Measurements from ENCODE around the gene MATCAP1. TPM values are rescaled to one million over a fixed set of nuclear protein-coding genes. Genes with fewer than 3 reads are reported as not detected.

Gene MATCAP1
- total RNA-seq, 3 donors from 2014 or later: 10.9 to 13.4 (median 11.6) TPM

GRCh38 chr16:67207249-67208091, 23.7 kb upstream of the MATCAP1 start:
- DNase-seq (ENCODE audit: low spot score in 2 of 2): no peak
- Histone ChIP-seq H3K4me1 (no peaks in the 10 kb centered on the region), H3K27me3 (no peaks in the 10 kb centered on the region), H3K27ac (no peak overlapping the region), H3K36me3 (peaks cover 8% of the 10 kb centered on the region), H3K9me3 (no peaks in the 10 kb centered on the region), H3K4me3 (no peak overlapping the region)
- TF ChIP-seq POLR2A (IDR thresholded peaks at IDR 0.05) (no peak), CTCF (IDR thresholded peaks at IDR 0.05) (no peak), POLR2AphosphoS5 (IDR thresholded peaks at IDR 0.05) (no peak)
- intact Hi-C loops (cut with DNase I; ENCODE audit: low total_unique reads): no loop called here

GRCh38 chr16:67206838-67207248, 23.1 kb upstream of the MATCAP1 start:
- H3K27ac ChIP-seq: no peak overlapping the region
- peaks cover 8% of the 10 kb centered on the region for H3K36me3 ChIP-seq
- intact Hi-C loops (cut with DNase I; ENCODE audit: low total_unique reads): no loop called here
- H3K9me3 ChIP-seq: no peaks in the 10 kb centered on the region
- DNase-seq (ENCODE audit: low spot score in 2 of 2): no peak
- no peak overlapping the region for H3K4me3 ChIP-seq
- no peak for TF ChIP-seq POLR2AphosphoS5 (IDR thresholded peaks at IDR 0.05)
- no peak for TF ChIP-seq CTCF (IDR thresholded peaks at IDR 0.05)
- no peak for TF ChIP-seq POLR2A (IDR thresholded peaks at IDR 0.05)
- H3K27me3 ChIP-seq: no peaks in the 10 kb centered on the region
- no peaks in the 10 kb centered on the region for H3K4me1 ChIP-seq

GRCh38 chr16:67206129-67206837, 22.5 kb upstream of the MATCAP1 start:
- Histone ChIP-seq H3K27ac (no peak overlapping the region), H3K27me3 (no peaks in the 10 kb centered on the region), H3K4me1 (no peaks in the 10 kb centered on the region), H3K4me3 (no peak overlapping the region), H3K36me3 (peaks cover 8% of the 10 kb centered on the region), H3K9me3 (no peaks in the 10 kb centered on the region)
- no peak for TF ChIP-seq POLR2AphosphoS5 (IDR thresholded peaks at IDR 0.05)
- TF ChIP-seq CTCF (IDR thresholded peaks at IDR 0.05): no peak
- no peak for TF ChIP-seq POLR2A (IDR thresholded peaks at IDR 0.05)
- intact Hi-C loops (cut with DNase I; ENCODE audit: low total_unique reads): no loop called here
- no peak for DNase-seq (ENCODE audit: low spot score in 2 of 2)

- TF ChIP-seq POLR2AphosphoS5 (IDR thresholded peaks at IDR 0.05): no peak
- TF ChIP-seq CTCF (IDR thresholded peaks at IDR 0.05): no peak
- TF ChIP-seq POLR2A (IDR thresholded peaks at IDR 0.05): no peak
- Histone ChIP-seq H3K4me3 (no peak overlapping the region), H3K27me3 (no peaks in the 10 kb centered on the region), H3K27ac (no peak overlapping the region), H3K36me3 (peaks cover 8% of the 10 kb centered on the region), H3K4me1 (no peaks in the 10 kb centered on the region), H3K9me3 (no peaks in the 10 kb centered on the region)
- intact Hi-C loops (cut with DNase I; ENCODE audit: low total_unique reads): no loop called here
- no peak for DNase-seq (ENCODE audit: low spot score in 2 of 2)
These were observed 20.3 kb upstream of the MATCAP1 start for GRCh38 chr16:67204076-67204475.

- H3K27me3 ChIP-seq: no peaks in the 10 kb centered on the region
- peaks cover 0 to 7% of the 10 kb centered on the region in 2 donors for H3K4me1 ChIP-seq
- H3K9me3 ChIP-seq: no peaks in the 10 kb centered on the region
- H3K27ac ChIP-seq: no peak overlapping the region
- intact Hi-C loops (cut with DNase I; ENCODE audit: low total_unique reads): no loop called here
- no peak overlapping the region for H3K4me3 ChIP-seq
- no peak for DNase-seq (ENCODE audit: low spot score in 2 of 2)
- TF ChIP-seq CTCF (IDR thresholded peaks at IDR 0.05): no peak
- no peak for TF ChIP-seq POLR2AphosphoS5 (IDR thresholded peaks at IDR 0.05)
- H3K36me3 ChIP-seq: peaks cover 8% of the 10 kb centered on the region
These were observed 19.3 kb upstream of the MATCAP1 start for GRCh38 chr16:67202956-67203493.
